K562 (cell line): Measurements from ENCODE around the gene IRF2BP1. TPM values are rescaled to one million over a fixed set of nuclear protein-coding genes. Genes with fewer than 3 reads are reported as not detected.
A peak's percentile ranks its signal among the peaks of the same experiment; 100 is the strongest.

ENCODE experiments used
- BRF1 ChIP-seq: IDR thresholded peaks from 3 replicates; pipeline ENCODE4 v1.6.1; 2011; ENCODE audit warnings: borderline replicate concordance, mild to moderate bottlenecking; ENCODE audit not compliant: insufficient read length; ENCODE audit errors: extremely low read depth
- CBX5 ChIP-seq: IDR thresholded peaks from 2 replicates; pipeline ENCODE4 v1.6.1; 2014; ENCODE audit warnings: low read depth, borderline replicate concordance
- FOXK1 ChIP-seq: sonication (generic); formaldehyde crosslinking; IDR thresholded peaks from 2 replicates; pipeline ENCODE4 v1.8.0; 2022; ENCODE audit warnings: missing genetic modification reagents, mild to moderate bottlenecking, borderline replicate concordance
- GTF2F1 ChIP-seq: IDR thresholded peaks from 2 replicates; pipeline ENCODE4 v1.6.1; 2011; ENCODE audit warnings: low read depth, low read length, improper control_type of control experiment
- LCOR ChIP-seq: sonication (generic); formaldehyde crosslinking; IDR thresholded peaks from 2 replicates; pipeline ENCODE4 v1.8.0; 2022; ENCODE audit warnings: mild to moderate bottlenecking, missing genetic modification reagents
- MAFF ChIP-seq: IDR thresholded peaks from 2 replicates; pipeline ENCODE4 v1.6.1; 2012; ENCODE audit warnings: low read length, improper control_type of control experiment
- NR2C1 ChIP-seq, 2 experiments: fragments of 450-650 bp; IDR thresholded peaks; 2 replicates each; pipeline ENCODE4 v1.6.1; 2017; ENCODE audit warnings: mild to moderate bottlenecking in 2 of 2, antibody characterized with exemption in 1 of 2, inconsistent platforms in 1 of 2, missing compliant biosample characterization in 1 of 2, missing genetic modification characterization in 1 of 2
- PHTF2 ChIP-seq: fragments of 250-450 bp; sonication (Bioruptor Pico); IDR thresholded peaks from 2 replicates; pipeline ENCODE4 v1.5.0; 2021; ENCODE audit warnings: mild to moderate bottlenecking
- SETDB1 ChIP-seq: IDR thresholded peaks from one replicate; pipeline ENCODE4 v1.6.1; 2012; ENCODE audit warnings: low read length, control low read depth, inconsistent platforms
- SIX5 ChIP-seq, 2 experiments: IDR thresholded peaks; 2 replicates each; pipeline ENCODE4 v1.6.1; 2011; ENCODE audit warnings: low read length in 2 of 2, borderline replicate concordance in 1 of 2, low read depth in 1 of 2, mild to moderate bottlenecking in 1 of 2, moderate library complexity in 1 of 2; ENCODE audit not compliant: insufficient read depth in 1 of 2
- STAT5B ChIP-seq: fragments of 250-450 bp; sonication (Bioruptor Pico); IDR thresholded peaks from 2 replicates; pipeline ENCODE4 v1.8.0; 2021; ENCODE audit warnings: mild to moderate bottlenecking, inconsistent platforms
- SUPT5H ChIP-seq: fragments of 450-650 bp; IDR thresholded peaks from 2 replicates; pipeline ENCODE4 v1.6.1; 2016
- ZBED1 ChIP-seq: IDR thresholded peaks from 2 replicates; pipeline ENCODE4 v1.6.1; 2014
- ZBTB11 ChIP-seq, 3 experiments: fragments of 200-800 bp in 1 of 3; fragments of 250-450 bp in 1 of 3; fragments of 450-650 bp in 1 of 3; sonication (Bioruptor Pico) in 1 of 3; sonication (Bioruptor generic) in 1 of 3; formaldehyde crosslinking in 1 of 3; IDR thresholded peaks; 2 replicates each; pipeline versions ENCODE4 v1.6.1 to v1.8.0; 2016 to 2022; ENCODE audit warnings: mild to moderate bottlenecking in 2 of 3, missing genetic modification characterization in 2 of 3, missing compliant biosample characterization in 1 of 3, moderate library complexity in 1 of 3
- ZFP1 ChIP-seq: fragments of 450-650 bp; formaldehyde crosslinking; IDR thresholded peaks from 2 replicates; pipeline ENCODE4 v1.4.0; 2020; ENCODE audit warnings: mild to moderate bottlenecking, mixed read lengths
- ZNF143 ChIP-seq: sonication (generic); formaldehyde crosslinking; IDR thresholded peaks from 2 replicates; pipeline ENCODE4 v1.9.0; 2022; ENCODE audit warnings: mild to moderate bottlenecking, missing genetic modification reagents
- ZNF41 ChIP-seq: fragments of 250-450 bp; sonication (Bioruptor Pico); conservative IDR thresholded peaks from 2 replicates; pipeline ENCODE4 v1.4.0; 2020; ENCODE audit warnings: mild to moderate bottlenecking
- ZNF586 ChIP-seq: fragments of 450-650 bp; formaldehyde crosslinking; conservative IDR thresholded peaks from 2 replicates; pipeline ENCODE4 v1.4.0; 2020; ENCODE audit warnings: mild to moderate bottlenecking, moderate library complexity
- ZNF592 ChIP-seq: fragments of 450-650 bp; IDR thresholded peaks from 2 replicates; pipeline ENCODE4 v1.6.1; 2017; ENCODE audit warnings: antibody characterized with exemption, mild to moderate bottlenecking
- ZNF780A ChIP-seq: fragments of 250-450 bp; sonication (Bioruptor Pico); IDR thresholded peaks from 2 replicates; pipeline ENCODE4 v1.5.0; 2021; ENCODE audit warnings: mild to moderate bottlenecking
- polyA plus RNA-seq, 8 experiments: library from polyadenylated mRNA; depleted of rRNA in 4 of 8; stranded (reverse) in 5 of 8; unstranded in 3 of 8; fragments of >200 nt; fragmentation: Nextera tagmentation in 2 of 8; fragmentation: Illumina TruSeq in 1 of 8; extraction: Ambion mirVana in 2 of 8; extraction: Trizol in 1 of 8; gene quantifications; 2 replicates each; pipeline versions ENCODE4 v1.2.1 to v1.2.3, GENCODE V29; 2011 to 2014; ENCODE audit warnings: inconsistent platforms in 1 of 8, missing spikeins in 1 of 8
- total RNA-seq, 7 experiments: library from RNA; depleted of rRNA in 6 of 7; stranded (reverse); fragments of >200 nt in 6 of 7; fragmentation: Illumina TruSeq in 2 of 7; extraction: Trizol in 2 of 7; gene quantifications; 2 replicates each; pipeline versions ENCODE4 v1.2.1 to v1.2.3, GENCODE V29; 2011 to 2021; ENCODE audit warnings: low replicate concordance in 1 of 7

Gene IRF2BP1
- total and polyA plus RNA-seq, 9 of the 15 experiments (the other 6 are each of a cell fraction or from before 2014, with no cell fraction given) = 0.61 to 35.9 (median 3.5) TPM

- TF ChIP-seq BRF1 (no peak), FOXK1 (CRISPR knock-in tag) (0 out of 2 replicates have a peak, but pooled peaks have one; percentile 61), SETDB1 (no peak), ZNF41 (CRISPR knock-in tag) (no peak), STAT5B (CRISPR knock-in tag) (no peak), ZBED1 (0 out of 2 replicates have a peak, but pooled peaks have one; percentile 31), MAFF (no peak), ZNF780A (no peak), ZFP1 (CRISPR knock-in tag) (no peak), SIX5 (IDR thresholded peaks at IDR 0.05; ENCODE audit: borderline replicate concordance in 1 of 2, insufficient read depth in 1 of 2, low read depth in 1 of 2, low read length in 2 of 2) (peak; percentile 64 to 82), PHTF2 (CRISPR knock-in tag) (peak; percentile 11; the same call in 1 of the 2 replicates), GTF2F1 (no peak), ZBTB11 (CRISPR knock-in tag; IDR thresholded peaks at IDR 0.05) (peak in 1 of 3 experiments; percentile 59; a peak in 2 of 6 replicates), NR2C1 (IDR thresholded peaks at IDR 0.05) (peak; percentile 57; the same call in 1 of the 2 replicates), NR2C1 (tag; IDR thresholded peaks at IDR 0.05) (peak; percentile 46; the same call in 1 of the 2 replicates), SUPT5H (peak; percentile 62; the same call in 1 of the 2 replicates), LCOR (CRISPR knock-in tag) (peak; percentile 78; the same call in 1 of the 2 replicates), ZNF143 (CRISPR knock-in tag) (peak; percentile 82), ZNF586 (CRISPR knock-in tag) (no peak), ZNF592 (peak; percentile 73), CBX5 (no peak)
These were observed 672 bp upstream of the IRF2BP1 start (continued) for GRCh38 chr19:45886427-45887199.
